ENCODE results near the gene MLLT3. TPM values are rescaled to one million over a fixed set of nuclear protein-coding genes. Genes with fewer than 3 reads are reported as not detected.
A peak's percentile ranks its signal among the peaks of the same experiment; 100 is the strongest.

The MLLT3 gene
- total and polyA plus RNA-seq, 2 of the 8 experiments (the other 6 are each of a cell fraction or from before 2014, with no cell fraction given) = 5.9 to 9.6 TPM

DNA sequence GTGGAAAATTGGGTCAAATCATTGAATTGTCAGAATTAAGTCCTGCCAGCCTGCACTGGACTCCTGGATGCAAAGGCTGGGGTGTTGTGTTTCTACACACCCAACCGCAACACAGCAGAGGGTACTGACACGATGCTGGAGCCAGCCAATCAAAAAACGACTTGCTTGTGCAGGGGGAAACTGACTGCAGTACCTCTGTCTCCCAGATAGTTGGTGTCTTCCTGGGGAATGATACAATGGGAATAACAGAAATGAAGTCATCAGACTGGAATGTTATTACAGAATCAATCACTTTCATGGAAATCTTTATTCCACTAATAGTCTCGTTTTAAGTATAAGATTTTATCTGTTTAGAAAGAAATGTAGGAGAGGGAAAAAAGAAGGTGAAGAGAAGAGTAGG, 330.3 kb downstream of the MLLT3 start:
- WGBS, 2 experiments (ENCODE audit: extremely low coverage in 1 of 2, insufficient coverage in 1 of 2, insufficient read length in 1 of 2, insufficient replicate concordance in 2 of 2, low coverage in 1 of 2, low lambda C conversion rate in 2 of 2, missing lambda C conversion rate in 1 of 2) = 89% methylated on average over 4 of the region's 4 CpGs; no CpG with 5 or more reads in 1 of the 2 experiments
- no peak for DNase-seq (ENCODE audit: low read depth in 1 of 2, low spot score in 2 of 2)
- Histone ChIP-seq H3K79me1 (ENCODE audit: low read depth, low read length) (no peaks in the 10 kb centered on the region), H3K9ac (replicated peaks in 1 of 4; ENCODE audit: extremely low read depth in 1 of 4, low read depth in 3 of 4, low read length in 3 of 4) (no peak overlapping the region), H4K8ac (ENCODE audit: extremely low read depth, insufficient read depth, low read length) (no peak overlapping the region), H3K36me3 (ENCODE audit: control insufficient read depth in 2 of 4, insufficient read depth in 4 of 4, low read length in 3 of 4) (no peaks in the 10 kb centered on the region), H2BK5ac (ENCODE audit: low read depth, low read length) (no peak overlapping the region), H3K56ac (replicated peaks; ENCODE audit: insufficient read length, low read depth, low read length) (no peak overlapping the region), H3K27me3 (replicated peaks in 1 of 4; ENCODE audit: control insufficient read depth in 3 of 4, extremely low read depth in 1 of 4, insufficient read depth in 3 of 4, low read length in 3 of 4) (no peaks in the 10 kb centered on the region), H2BK12ac (ENCODE audit: low read depth, low read length) (no peak overlapping the region), H3K23ac (ENCODE audit: insufficient read length) (no peak overlapping the region), H2BK15ac (ENCODE audit: low read length) (no peak overlapping the region), H2AK5ac (ENCODE audit: low read depth, low read length) (no peak overlapping the region), H3K23me2 (ENCODE audit: low read depth, low read length) (no peaks in the 10 kb centered on the region), H4K5ac (ENCODE audit: insufficient read length, low read depth, low read length) (no peak overlapping the region), H3K4me2 (ENCODE audit: insufficient read depth in 1 of 2, low read depth in 2 of 2, low read length in 2 of 2) (no peak overlapping the region), H3K27ac (ENCODE audit: low read depth, low read length) (no peak overlapping the region), H3K14ac (ENCODE audit: insufficient read length) (no peak overlapping the region), H3K18ac (ENCODE audit: extremely low read depth, low read length) (no peak overlapping the region), H3K79me2 (ENCODE audit: control insufficient read depth in 1 of 2, insufficient read depth in 2 of 2, low read length in 2 of 2) (no peaks in the 10 kb centered on the region), H2BK20ac (ENCODE audit: low read length) (no peak overlapping the region), H2BK120ac (replicated peaks; ENCODE audit: low read depth, low read length) (no peak overlapping the region), H3K9me3 (ENCODE audit: insufficient read depth in 2 of 2, low read depth in 1 of 2, low read length in 1 of 2) (no peaks in the 10 kb centered on the region), H3K4me1 (replicated peaks in 1 of 4; ENCODE audit: control insufficient read depth in 3 of 4, insufficient read depth in 4 of 4, low read length in 3 of 4) (no peaks in the 10 kb centered on the region; a peak in 1 of 7 replicates), H3K4ac (replicated peaks; ENCODE audit: insufficient read length, low read depth, low read length) (no peak overlapping the region), H3K4me3 (ENCODE audit: extremely low read depth in 1 of 4, insufficient read depth in 2 of 4, low read depth in 3 of 4, low read length in 4 of 4) (no peak overlapping the region), H2AFZ (ENCODE audit: low read length) (no peak overlapping the region), H4K20me1 (replicated peaks in 1 of 2; ENCODE audit: control insufficient read depth in 1 of 2, insufficient read depth in 2 of 2, low read length in 2 of 2) (no peaks in the 10 kb centered on the region), H4K91ac (replicated peaks; ENCODE audit: insufficient read length, low read length) (no peak overlapping the region)
- no peak for FAIRE-seq
- POLR2A ChIA-PET (ENCODE audit: partially characterized antibody) = no interaction called here
- TF ChIP-seq JUN (IDR thresholded peaks at IDR 0.05; ENCODE audit: low read depth, low read length) = peak; percentile 66
- TF ChIP-seq KDM1A (IDR thresholded peaks at IDR 0.05; ENCODE audit: borderline replicate concordance, low read length) = no peak
- TF ChIP-seq CHD2 (IDR thresholded peaks at IDR 0.05; ENCODE audit: low read length) = no peak
- TF ChIP-seq CTCF (IDR thresholded peaks at IDR 0.05; ENCODE audit: control extremely low read depth in 1 of 3, insufficient read depth in 1 of 3, low read depth in 1 of 3, low read length in 3 of 3) = peak in 1 of 3 experiments; percentile 39; a peak in 1 of 4 replicates
- TF ChIP-seq JUND (IDR thresholded peaks at IDR 0.05; ENCODE audit: low read length) = peak; percentile 73; the same call in 1 of the 2 replicates
- no peak for TF ChIP-seq ASH2L (IDR thresholded peaks at IDR 0.05; ENCODE audit: low read length)
- CTCF ChIA-PET (ENCODE audit: partially characterized antibody) = interaction anchor here (0.8 kb wide), 1 partner anchor 665 kb away, joined by 3 read pairs; no protein-coding TSS in a partner anchor

All from H1 (cell line).